Measurements from ENCODE around the gene KRTAP10-7.

DNA sequence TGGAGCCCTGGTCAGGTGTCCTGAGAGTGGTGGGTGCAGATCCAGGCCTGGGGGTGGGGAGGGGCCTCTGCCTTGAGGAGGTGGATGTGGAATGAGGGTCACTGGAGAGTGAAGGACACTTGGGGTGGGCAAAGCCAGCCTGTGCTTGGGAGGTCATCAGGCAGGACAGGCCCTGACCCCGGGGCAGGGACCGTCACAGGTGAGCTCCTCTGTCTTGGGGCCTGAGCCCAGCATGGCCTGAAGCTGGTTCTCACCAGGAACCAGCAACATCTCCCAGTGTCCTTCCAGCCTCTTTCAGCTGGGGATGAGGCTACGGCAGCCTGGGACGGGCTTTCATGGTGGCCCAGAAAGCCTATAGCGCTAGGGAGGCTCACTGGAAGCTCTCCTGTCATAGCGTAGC, 48.3 kb upstream of the KRTAP10-7 start:
- no peak for TF ChIP-seq POLR2A (IDR thresholded peaks at IDR 0.05)
- TF ChIP-seq, protein P1, sequence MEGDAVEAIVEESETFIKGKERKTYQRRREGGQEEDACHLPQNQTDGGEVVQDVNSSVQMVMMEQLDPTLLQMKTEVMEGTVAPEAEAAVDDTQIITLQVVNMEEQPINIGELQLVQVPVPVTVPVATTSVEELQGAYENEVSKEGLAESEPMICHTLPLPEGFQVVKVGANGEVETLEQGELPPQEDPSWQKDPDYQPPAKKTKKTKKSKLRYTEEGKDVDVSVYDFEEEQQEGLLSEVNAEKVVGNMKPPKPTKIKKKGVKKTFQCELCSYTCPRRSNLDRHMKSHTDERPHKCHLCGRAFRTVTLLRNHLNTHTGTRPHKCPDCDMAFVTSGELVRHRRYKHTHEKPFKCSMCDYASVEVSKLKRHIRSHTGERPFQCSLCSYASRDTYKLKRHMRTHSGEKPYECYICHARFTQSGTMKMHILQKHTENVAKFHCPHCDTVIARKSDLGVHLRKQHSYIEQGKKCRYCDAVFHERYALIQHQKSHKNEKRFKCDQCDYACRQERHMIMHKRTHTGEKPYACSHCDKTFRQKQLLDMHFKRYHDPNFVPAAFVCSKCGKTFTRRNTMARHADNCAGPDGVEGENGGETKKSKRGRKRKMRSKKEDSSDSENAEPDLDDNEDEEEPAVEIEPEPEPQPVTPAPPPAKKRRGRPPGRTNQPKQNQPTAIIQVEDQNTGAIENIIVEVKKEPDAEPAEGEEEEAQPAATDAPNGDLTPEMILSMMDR (IDR thresholded peaks at IDR 0.05): no peak
- no peak for TF ChIP-seq EP300 (IDR thresholded peaks at IDR 0.05)

Data from tibial nerve (tissue), 4 donors.